K562 (cell line): ENCODE results near the gene LAMTOR1. TPM values are rescaled to one million over a fixed set of nuclear protein-coding genes. Genes with fewer than 3 reads are reported as not detected.

Experiments
- ATAC-seq: fragments of 200-7000 bp; cut with Tn5 transposase; 3 replicates; pipeline ENCODE4 v1.9.1; 2020; ENCODE audit warnings: moderate library complexity
- BruUV-seq: library from RNA; stranded (reverse); fragments of 400-500 nt; replicated peaks from 2 replicates; lab custom pipeline; 2021; lab: Mats Ljungman, UMichigan
- CTCF ChIA-PET: fragments of 300-600 bp; formaldehyde crosslinking; extraction: SDS; loops from one replicate; lab custom pipeline; 2021; ENCODE audit warnings: low intra/inter-chr PET ratio; lab: Yijun Ruan, JAX
- POLR2A ChIA-PET: fragments of 300-600, 350-650 bp; sonication (Branson Sonifier 250); formaldehyde crosslinking; extraction: SDS; loops from one replicate; lab custom pipeline; 2021; ENCODE audit warnings: antibody characterized with exemption, inconsistent platforms; lab: Yijun Ruan, JAX
- DNase-seq, 4 experiments: peaks; one replicate each; pipeline versions ENCODE4 v3.0.0 to v3.0.0-alpha.2; 2011 to 2018; ENCODE audit warnings: low spot score in 3 of 4, mixed read lengths in 3 of 4; ENCODE audit errors: extremely low read depth in 1 of 4
- FAIRE-seq: peaks from 2 replicates; lab custom pipeline; 2011; peaks lifted over from hg19 to GRCh38; lab: Jason Lieb, UNC
- H2AFZ ChIP-seq: 2 replicates; pipeline ENCODE4 v1.6.0; 2011; ENCODE audit warnings: low read depth, low read length, control low read depth, inconsistent platforms
- H3K27ac ChIP-seq: fragments of 200-600 bp; 3 replicates; pipeline ENCODE4 v1.8.0; 2011; ENCODE audit warnings: low read depth, mild to moderate bottlenecking, control low read depth, inconsistent platforms, low read length, moderate library complexity, mixed read lengths; ENCODE audit errors: extremely low read depth
- H3K27me3 ChIP-seq, 2 experiments: fragments of 300-600 bp in 1 of 2; 2 replicates in 1 of 2; 3 replicates in 1 of 2; pipeline versions ENCODE4 v1.6.0 to v1.8.0; 2011; ENCODE audit warnings: inconsistent platforms in 2 of 2, low read length in 2 of 2, mild to moderate bottlenecking in 1 of 2, mixed read lengths in 1 of 2, moderate library complexity in 1 of 2; ENCODE audit not compliant: control insufficient read depth in 2 of 2, insufficient read depth in 2 of 2
- H3K36me3 ChIP-seq: fragments of 300-600 bp; 3 replicates; pipeline ENCODE4 v1.8.0; 2011; ENCODE audit warnings: mild to moderate bottlenecking, low read length, inconsistent platforms; ENCODE audit not compliant: control insufficient read depth, insufficient read depth
- H3K4me1 ChIP-seq, 2 experiments: fragments of 200-600 bp in 1 of 2; replicated peaks in 1 of 2; 2 replicates in 1 of 2; 3 replicates in 1 of 2; pipeline versions ENCODE4 v1.5.1 to v1.8.0; 2011; ENCODE audit warnings: inconsistent platforms in 2 of 2, low read length in 2 of 2, mild to moderate bottlenecking in 1 of 2, mixed read lengths in 1 of 2, moderate library complexity in 1 of 2; ENCODE audit not compliant: control insufficient read depth in 2 of 2, insufficient read depth in 2 of 2
- H3K4me2 ChIP-seq: 2 replicates; pipeline ENCODE4 v1.6.1; 2011; ENCODE audit warnings: low read length, control low read depth, inconsistent platforms, mixed read lengths; ENCODE audit not compliant: insufficient read depth
- H3K4me3 ChIP-seq: fragments of 200-600 bp; sonication (generic), shearing (Covaris generic); 2 replicates; pipeline ENCODE4 v1.5.1; 2016; ENCODE audit warnings: control low read depth, inconsistent platforms
- H3K79me2 ChIP-seq: fragments of 200-600 bp; 3 replicates; pipeline ENCODE4 v1.8.0; 2011; ENCODE audit warnings: low read length, inconsistent platforms; ENCODE audit not compliant: control insufficient read depth, insufficient read depth
- H3K9ac ChIP-seq, 2 experiments: 2 replicates each; pipeline versions ENCODE4 v1.6.0 to v1.6.1; 2011; ENCODE audit warnings: low read depth in 2 of 2, low read length in 2 of 2, control low read depth in 1 of 2, inconsistent platforms in 1 of 2, mild to moderate bottlenecking in 1 of 2, mixed read lengths in 1 of 2; ENCODE audit not compliant: insufficient read depth in 1 of 2
- H3K9me1 ChIP-seq: one replicate; pipeline ENCODE4 v1.6.0; 2011; ENCODE audit warnings: inconsistent platforms, mild to moderate bottlenecking, low read length, moderate library complexity; ENCODE audit not compliant: control insufficient read depth, insufficient read depth
- H3K9me3 ChIP-seq: replicated peaks from 2 replicates; pipeline ENCODE4 v1.5.1; 2011; ENCODE audit warnings: low read depth, low read length, inconsistent platforms; ENCODE audit not compliant: control insufficient read depth, insufficient read depth
- H4K20me1 ChIP-seq: replicated peaks from 2 replicates; pipeline ENCODE4 v1.6.1; 2011; ENCODE audit warnings: low read length, inconsistent platforms, mixed read lengths; ENCODE audit not compliant: control insufficient read depth, insufficient read depth
- ARID4B ChIP-seq: sonication (generic); formaldehyde crosslinking; IDR thresholded peaks from 2 replicates; pipeline ENCODE4 v1.8.0; 2022; ENCODE audit warnings: mild to moderate bottlenecking, missing genetic modification reagents
- ARNT ChIP-seq, 2 experiments: fragments of 450-650 bp; IDR thresholded peaks; 2 replicates each; pipeline ENCODE4 v1.6.1; 2016; ENCODE audit warnings: mild to moderate bottlenecking in 1 of 2
- BRD4 ChIP-seq: fragments of 200-600 bp; sonication (generic); IDR thresholded peaks from 2 replicates; pipeline ENCODE4 v1.6.1; 2017; ENCODE audit warnings: inconsistent platforms
- BRD9 ChIP-seq: fragments of 450-650 bp; IDR thresholded peaks from 2 replicates; pipeline ENCODE4 v1.6.1; 2018; ENCODE audit warnings: low read depth; ENCODE audit not compliant: partially characterized antibody
- CSDE1 ChIP-seq, 2 experiments: fragments of 450-650 bp; IDR thresholded peaks; 2 replicates each; pipeline ENCODE4 v1.6.1; 2016; ENCODE audit warnings: mild to moderate bottlenecking in 1 of 2
- EP400 ChIP-seq: fragments of 450-650 bp; IDR thresholded peaks from 2 replicates; pipeline ENCODE4 v1.6.1; 2017; ENCODE audit warnings: antibody characterized with exemption, mild to moderate bottlenecking, moderate library complexity
- FOXK2 ChIP-seq, 2 experiments: fragments of 450-650 bp; IDR thresholded peaks in 1 of 2; conservative IDR thresholded peaks in 1 of 2; 2 replicates each; pipeline ENCODE4 v1.6.1; 2016; ENCODE audit warnings: low read depth in 2 of 2, mild to moderate bottlenecking in 1 of 2
- HLTF ChIP-seq: fragments of 450-650 bp; IDR thresholded peaks from 2 replicates; pipeline ENCODE4 v1.6.1; 2016
- MAFG ChIP-seq: fragments of 450-650 bp; conservative IDR thresholded peaks from 2 replicates; pipeline ENCODE4 v1.6.1; 2016; ENCODE audit warnings: missing genetic modification characterization, missing compliant biosample characterization
- MXD1 ChIP-seq: fragments of 250-450 bp; sonication (Bioruptor Pico); IDR thresholded peaks from 2 replicates; pipeline ENCODE4 v1.8.0; 2021; ENCODE audit warnings: borderline replicate concordance, mild to moderate bottlenecking, moderate library complexity; ENCODE audit not compliant: poor library complexity, severe bottlenecking
- NFRKB ChIP-seq: fragments of 450-650 bp; IDR thresholded peaks from 2 replicates; pipeline ENCODE4 v1.6.1; 2016; ENCODE audit warnings: low read depth
- NR3C1 ChIP-seq: sonication (generic); formaldehyde crosslinking; IDR thresholded peaks from 2 replicates; pipeline ENCODE4 v1.8.1; 2022; ENCODE audit warnings: missing genetic modification reagents
- RAD51 ChIP-seq: fragments of 450-650 bp; IDR thresholded peaks from 2 replicates; pipeline ENCODE4 v1.7.1; 2016; ENCODE audit warnings: low read depth, mild to moderate bottlenecking, borderline replicate concordance
- RFX7 ChIP-seq: fragments of 250-450 bp; sonication (Bioruptor Pico); IDR thresholded peaks from 2 replicates; pipeline ENCODE4 v1.5.1; 2021; ENCODE audit warnings: mild to moderate bottlenecking
- SOX6 ChIP-seq: fragments of 450-650 bp; IDR thresholded peaks from 2 replicates; pipeline ENCODE4 v1.6.1; 2014; ENCODE audit warnings: mild to moderate bottlenecking
- ZNF12 ChIP-seq: sonication (generic); formaldehyde crosslinking; IDR thresholded peaks from 2 replicates; pipeline ENCODE4 v1.4.0; 2020; ENCODE audit warnings: mild to moderate bottlenecking, missing genetic modification reagents
- ZNF75A ChIP-seq: fragments of 450-650 bp; formaldehyde crosslinking; IDR thresholded peaks from 2 replicates; pipeline ENCODE4 v1.4.0; 2020; ENCODE audit warnings: mild to moderate bottlenecking
- WGBS: fragments of 100-300 bp; shearing (Covaris generic); methylation state at CpG from one replicate; pipeline ENCODE4 v1.1.6; 2016; ENCODE audit warnings: low coverage, mixed read lengths; ENCODE audit not compliant: insufficient coverage; ENCODE audit errors: missing lambda C conversion rate; 5-methylcytosine and 5-hydroxymethylcytosine counted together
- in situ Hi-C: fragments of 300-500 bp; cut with MboI; formaldehyde crosslinking; loops from 4 replicates; pipeline ENCODE4 v1.15.0; 2018; ENCODE audit warnings: inconsistent platforms, mixed read lengths
- intact Hi-C: fragments of 100-400 bp; cut with micrococcal nuclease; formaldehyde crosslinking; loops from 2 replicates; pipeline ENCODE4 v1.14.2; 2022
- polyA plus RNA-seq, 8 experiments: library from polyadenylated mRNA; depleted of rRNA in 4 of 8; stranded (reverse) in 5 of 8; unstranded in 3 of 8; fragments of >200 nt; fragmentation: Nextera tagmentation in 2 of 8; fragmentation: Illumina TruSeq in 1 of 8; extraction: Ambion mirVana in 2 of 8; extraction: Trizol in 1 of 8; gene quantifications; 2 replicates each; pipeline versions ENCODE4 v1.2.1 to v1.2.3, GENCODE V29; 2011 to 2014; ENCODE audit warnings: inconsistent platforms in 1 of 8, missing spikeins in 1 of 8
- total RNA-seq, 7 experiments: library from RNA; depleted of rRNA in 6 of 7; stranded (reverse); fragments of >200 nt in 6 of 7; fragmentation: Illumina TruSeq in 2 of 7; extraction: Trizol in 2 of 7; gene quantifications; 2 replicates each; pipeline versions ENCODE4 v1.2.1 to v1.2.3, GENCODE V29; 2011 to 2021; ENCODE audit warnings: low replicate concordance in 1 of 7

Gene LAMTOR1
- total and polyA plus RNA-seq, 9 of the 15 experiments (the other 6 are each of a cell fraction or from before 2014, with no cell fraction given) = 62.6 to 104 (median 85.3) TPM

GRCh38 chr11:72112978-72113808 is 10.1 kb upstream of the LAMTOR1 start:
- 47% methylated on average over 9 of the region's 9 CpGs for WGBS
- Histone ChIP-seq H3K4me3 (peak overlapping the region; percentile 53), H3K9me1 (no peaks in the 10 kb centered on the region), H3K9me3 (no peaks in the 10 kb centered on the region), H3K27me3 (no peaks in the 10 kb centered on the region), H3K4me2 (peak overlapping the region; percentile 96), H3K36me3 (peaks cover 17% of the 10 kb centered on the region; the same call in 2 of the 3 replicates), H3K9ac (peak overlapping the region; percentile 93 to 95), H3K4me1 (peaks cover 9 to 33% of the 10 kb centered on the region in 2 experiments), H4K20me1 (no peaks in the 10 kb centered on the region), H3K27ac (peak overlapping the region; percentile 97), H3K79me2 (peaks cover 3% of the 10 kb centered on the region; the same call in 1 of the 3 replicates), H2AFZ (peak overlapping the region; percentile 85)
- ATAC-seq (peak; percentile 1; the same call in 1 of the 3 replicates), DNase-seq (no peak), FAIRE-seq (peak; percentile 49)
- ChIA-PET CTCF (no interaction called here), POLR2A (interaction anchor here (0.5 to 2.5 kb wide), 12 partner anchors 9 to 184 kb away, joined by 3 to 14 read pairs (median 4); partner anchors contain the start of genes RNF121 and XNDC1N)
- in situ Hi-C loops (no loop called here), intact Hi-C loops (loop anchor here (1.0 kb wide), 1 partner anchor 33 kb away; the partner anchor contains the start of genes LRRC51 and NUMA1)
- TSS peak; percentile 95 for BruUV-seq
- TF ChIP-seq SOX6 = 0 out of 2 replicates have a peak, but pooled peaks have one; percentile 23
- TF ChIP-seq ZNF75A (CRISPR knock-in tag) = peak; percentile 37; the same call in 1 of the 2 replicates
- TF ChIP-seq BRD4 = peak; percentile 79
- TF ChIP-seq ARNT (IDR thresholded peaks at IDR 0.05) = peak in 1 of 2 experiments; percentile 78; a peak in 2 of 4 replicates
- 0 out of 4 replicates have a peak, but pooled peaks of 1 of the 2 experiments have one; percentile 30 for TF ChIP-seq CSDE1 (IDR thresholded peaks at IDR 0.05)
- TF ChIP-seq MXD1 (CRISPR knock-in tag) = no peak
- TF ChIP-seq HLTF = no peak
- peak; percentile 70 for TF ChIP-seq EP400
- TF ChIP-seq RFX7 = peak; percentile 49; the same call in 1 of the 2 replicates
- peak; percentile 63; the same call in 1 of the 2 replicates for TF ChIP-seq ZNF12
- no peak for TF ChIP-seq NR3C1
- 0 out of 2 replicates have a peak, but pooled peaks have one; percentile 19 for TF ChIP-seq MAFG (tag)
- TF ChIP-seq ARID4B = 0 out of 2 replicates have a peak, but pooled peaks have one; percentile 36
- 0 out of 2 replicates have a peak, but pooled peaks have one; percentile 3 for TF ChIP-seq RAD51
- peak; percentile 87; the same call in 1 of the 2 replicates for TF ChIP-seq NFRKB
- peak; percentile 80 for TF ChIP-seq BRD9
- TF ChIP-seq FOXK2 (conservative IDR thresholded peaks at IDR 0.05 in 1 of 2, IDR thresholded peaks at IDR 0.05 in 1 of 2; ENCODE audit: low read depth in 2 of 2) = 0 out of 4 replicates have a peak, but pooled peaks of 1 of the 2 experiments have one; percentile 9
